Endothelial cell of umbilical vein (primary cell): ENCODE measurements around the gene ATP8A1. TPM values are rescaled to one million over a fixed set of nuclear protein-coding genes. Genes with fewer than 3 reads are reported as not detected.
A peak's percentile ranks its signal among the peaks of the same experiment; 100 is the strongest.

ENCODE experiments used
- BruUV-seq: library from RNA; stranded (reverse); fragments of 400-500 nt; replicated peaks from 2 replicates; lab custom pipeline; 2021; lab: Mats Ljungman, UMichigan
- CTCF ChIA-PET: fragments of 300-600, 350-600 bp; sonication (Branson Sonifier 250); formaldehyde crosslinking; loops from one replicate; lab custom pipeline; 2021; ENCODE audit warnings: antibody characterized with exemption, inconsistent platforms; lab: Charles Lee
- POLR2A ChIA-PET: fragments of 300-600, 350-600 bp; sonication (Branson Sonifier 250); formaldehyde crosslinking; loops from one replicate; lab custom pipeline; 2021; ENCODE audit warnings: antibody characterized with exemption, inconsistent platforms; lab: Charles Lee
- DNase-seq: peaks from one replicate; pipeline ENCODE4 v3.0.0-alpha.2; 2011; ENCODE audit warnings: low read depth, low spot score
- FAIRE-seq: peaks from 2 replicates; lab custom pipeline; 2011; peaks lifted over from hg19 to GRCh38; lab: Jason Lieb, UNC
- H2AFZ ChIP-seq: 2 replicates; pipeline ENCODE4 v1.6.0; 2012; ENCODE audit warnings: low read depth, low read length, control low read depth, inconsistent platforms
- H3K27ac ChIP-seq: 2 replicates; pipeline ENCODE4 v1.5.1; 2011; ENCODE audit warnings: low read depth, mild to moderate bottlenecking, control low read depth, low read length, moderate library complexity; ENCODE audit not compliant: insufficient read depth
- H3K27me3 ChIP-seq, 2 experiments: 2 replicates each; pipeline versions ENCODE4 v1.6.0 to v1.6.1; 2011; ENCODE audit warnings: low read length in 2 of 2, mixed read lengths in 1 of 2; ENCODE audit not compliant: control insufficient read depth in 2 of 2, insufficient read depth in 2 of 2
- H3K36me3 ChIP-seq, 2 experiments: 2 replicates in 1 of 2; 3 replicates in 1 of 2; pipeline ENCODE4 v1.5.1; 2011; ENCODE audit warnings: low read length in 2 of 2, mild to moderate bottlenecking in 1 of 2, moderate library complexity in 1 of 2; ENCODE audit not compliant: control insufficient read depth in 2 of 2, insufficient read depth in 2 of 2; ENCODE audit errors: extremely low read depth in 1 of 2
- H3K4me1 ChIP-seq: 3 replicates; pipeline ENCODE4 v1.5.1; 2011; ENCODE audit warnings: mild to moderate bottlenecking, low read length; ENCODE audit not compliant: control insufficient read depth, insufficient read depth; ENCODE audit errors: extremely low read depth
- H3K4me2 ChIP-seq: 2 replicates; pipeline ENCODE4 v1.6.1; 2011; ENCODE audit warnings: low read length, control low read depth, mixed read lengths; ENCODE audit not compliant: insufficient read depth
- H3K4me3 ChIP-seq, 3 experiments: fragments of 200-600 bp in 1 of 3; sonication (generic), shearing (Covaris generic) in 1 of 3; replicated peaks in 1 of 3; 2 replicates each; pipeline ENCODE4 v1.5.1; 2011 to 2016; ENCODE audit warnings: control low read depth in 3 of 3, low read length in 3 of 3, mild to moderate bottlenecking in 2 of 3, inconsistent platforms in 1 of 3, low read depth in 1 of 3, moderate library complexity in 1 of 3; ENCODE audit not compliant: insufficient read depth in 1 of 3
- H3K79me2 ChIP-seq: 2 replicates; pipeline ENCODE4 v1.6.0; 2012; ENCODE audit warnings: low read length, inconsistent platforms; ENCODE audit not compliant: control insufficient read depth, insufficient read depth
- H3K9ac ChIP-seq: replicated peaks from 2 replicates; pipeline ENCODE3; 2011; ENCODE audit warnings: low read length, control low read depth; ENCODE audit not compliant: insufficient read depth; ENCODE audit errors: extremely low read depth
- H3K9me1 ChIP-seq: replicated peaks from 3 replicates; pipeline ENCODE4 v1.6.0; 2011; ENCODE audit warnings: mild to moderate bottlenecking, low read length; ENCODE audit not compliant: control insufficient read depth, insufficient read depth; ENCODE audit errors: extremely low read depth
- H3K9me3 ChIP-seq: replicated peaks from 2 replicates; pipeline ENCODE4 v1.5.1; 2012; ENCODE audit warnings: low read length, inconsistent platforms; ENCODE audit not compliant: control insufficient read depth, insufficient read depth
- H4K20me1 ChIP-seq: replicated peaks from 2 replicates; pipeline ENCODE3; 2011; ENCODE audit warnings: mild to moderate bottlenecking, low read length; ENCODE audit not compliant: control insufficient read depth, insufficient read depth; ENCODE audit errors: extremely low read depth
- CTCF ChIP-seq, 2 donors: IDR thresholded peaks; 1 replicate in 1 of 2; 2 replicates in 1 of 2; pipeline ENCODE4 v1.5.1; 2011; ENCODE audit warnings: low read length in 2 of 2, mild to moderate bottlenecking in 2 of 2, moderate library complexity in 2 of 2, control low read depth in 1 of 2, inconsistent platforms in 1 of 2, low read depth in 1 of 2; ENCODE audit not compliant: insufficient read depth in 1 of 2; ENCODE audit errors: extremely low read depth in 1 of 2
- EZH2 ChIP-seq: IDR thresholded peaks from 2 replicates; pipeline ENCODE4 v1.6.1; 2012; ENCODE audit warnings: borderline replicate concordance, low read depth, mild to moderate bottlenecking, moderate library complexity, low read length, inconsistent platforms; ENCODE audit not compliant: severe bottlenecking
- FOS ChIP-seq: IDR thresholded peaks from 2 replicates; pipeline ENCODE4 v1.6.1; 2011; ENCODE audit warnings: mild to moderate bottlenecking, low read length, moderate library complexity, borderline replicate concordance; ENCODE audit not compliant: insufficient read depth
- GATA2 ChIP-seq: IDR thresholded peaks from 2 replicates; pipeline ENCODE4 v1.7.0; 2011; ENCODE audit warnings: low read depth, mild to moderate bottlenecking, moderate library complexity, mixed read lengths, low read length; ENCODE audit not compliant: insufficient read length, insufficient read depth
- JUN ChIP-seq: IDR thresholded peaks from 2 replicates; pipeline ENCODE4 v1.6.1; 2011; ENCODE audit warnings: borderline replicate concordance, low read depth; ENCODE audit not compliant: insufficient read length, insufficient read depth
- MAX ChIP-seq: IDR thresholded peaks from 2 replicates; pipeline ENCODE4 v1.6.1; 2011; ENCODE audit not compliant: insufficient read depth, insufficient read length
- MYC ChIP-seq: IDR thresholded peaks from one replicate; pipeline ENCODE4 v1.6.1; 2011; ENCODE audit warnings: mild to moderate bottlenecking, low read depth, low read length
- POLR2A ChIP-seq: IDR thresholded peaks from 2 replicates; pipeline ENCODE4 v1.6.1; 2012; ENCODE audit warnings: low read depth, mild to moderate bottlenecking, control low read depth, low read length
- POLR2AphosphoS5 ChIP-seq: IDR thresholded peaks from 2 replicates; pipeline ENCODE4 v1.6.1; 2012; ENCODE audit warnings: low read depth, mild to moderate bottlenecking, control low read depth, low read length, moderate library complexity; ENCODE audit not compliant: insufficient read depth
- dilution Hi-C: fragments of 300-500 bp; cut with MboI; formaldehyde crosslinking; loops from one replicate; pipeline ENCODE4 v1.15.0; 2019; ENCODE audit warnings: low sequenced_read_pairs; ENCODE audit not compliant: extremely low pct_ligation_motif_present
- intact Hi-C: fragments of 100-400 bp; cut with micrococcal nuclease; formaldehyde crosslinking; loops from one replicate; pipeline ENCODE4 v1.10.0; 2022
- polyA plus RNA-seq, 4 experiments: library from polyadenylated mRNA; depleted of rRNA in 3 of 4; stranded (reverse) in 3 of 4; unstranded in 1 of 4; fragments of >200 nt; gene quantifications; 2 replicates each; pipeline versions ENCODE4 v1.2.1 to v1.2.3, GENCODE V29; 2011 to 2012; ENCODE audit warnings: missing spikeins in 1 of 4
- total RNA-seq: library from RNA; stranded (reverse); gene quantifications from 2 replicates; pipeline ENCODE4 v1.2.3, GENCODE V29; 2021

ATP8A1 gene
- total and polyA plus RNA-seq, 2 donors (not counting 3 experiments of a cell fraction or from before 2014, with no cell fraction given) = 0.97 to 11.5 TPM

GRCh38 chr4:42578187-42578586, 78.7 kb downstream of the ATP8A1 start:
- Histone ChIP-seq H3K27me3 (no peaks in the 10 kb centered on the region), H3K9ac (no peak overlapping the region), H2AFZ (no peak overlapping the region), H3K4me2 (no peak overlapping the region), H3K9me3 (no peaks in the 10 kb centered on the region), H4K20me1 (no peaks in the 10 kb centered on the region), H3K36me3 (no peaks in the 10 kb centered on the region), H3K27ac (no peak overlapping the region), H3K79me2 (no peaks in the 10 kb centered on the region), H3K4me3 (no peak overlapping the region), H3K4me1 (no peaks in the 10 kb centered on the region), H3K9me1 (no peaks in the 10 kb centered on the region)
- intact Hi-C loops (no loop called here), dilution Hi-C loops (no loop called here)
- ChIA-PET POLR2A (no interaction called here), CTCF (interaction anchor here (1.1 to 2.7 kb wide), 3 partner anchors 10 to 11 kb away, joined by 3 to 14 read pairs (median 4); no protein-coding TSS in a partner anchor)
- FAIRE-seq = peak; percentile 4
- no peak for DNase-seq
- TF ChIP-seq CTCF (IDR thresholded peaks at IDR 0.05; ENCODE audit: extremely low read depth in 1 of 2, insufficient read depth in 1 of 2, low read depth in 1 of 2, low read length in 2 of 2) = no peak
- no peak for TF ChIP-seq JUN
- TF ChIP-seq GATA2 = no peak
- no peak for TF ChIP-seq MAX
- TF ChIP-seq POLR2A = no peak
- TF ChIP-seq EZH2 = no peak
- no peak for TF ChIP-seq FOS
- no peak for TF ChIP-seq MYC
- no peak for TF ChIP-seq POLR2AphosphoS5
- no TSS peak for BruUV-seq
